GM23338 (cell line): ENCODE results near the gene IL36B.

Experiments
- CREB1 ChIP-seq: fragments of 250-450 bp; sonication (Bioruptor Pico); IDR thresholded peaks from 2 replicates; pipeline ENCODE4 v1.5.0; 2020; ENCODE audit warnings: low read depth, mild to moderate bottlenecking, moderate library complexity
- CTCF ChIP-seq, 2 experiments: fragments of 200-600 bp in 1 of 2; sonication (generic) in 1 of 2; conservative IDR thresholded peaks; 2 replicates each; pipeline versions ENCODE4 v1.5.1 to v1.6.1; 2016 to 2017; ENCODE audit warnings: antibody characterized with exemption in 2 of 2, low read depth in 2 of 2, mild to moderate bottlenecking in 2 of 2, moderate library complexity in 1 of 2
- EZH2 ChIP-seq: fragments of 200-600 bp; sonication (generic); IDR thresholded peaks from one replicate; pipeline ENCODE4 v1.8.0; 2017; ENCODE audit warnings: antibody characterized with exemption, mild to moderate bottlenecking, low read depth; ENCODE audit not compliant: unreplicated experiment
- EZH2phosphoT487 ChIP-seq: fragments of 200-600 bp; sonication (generic); IDR thresholded peaks from one replicate; pipeline ENCODE4 v1.8.1; 2018; ENCODE audit warnings: antibody characterized with exemption; ENCODE audit not compliant: unreplicated experiment
- JUNB ChIP-seq: IDR thresholded peaks from one replicate; pipeline ENCODE4 v1.6.1; 2016; ENCODE audit warnings: antibody characterized with exemption; ENCODE audit not compliant: unreplicated experiment
- POLR2AphosphoS5 ChIP-seq: IDR thresholded peaks from 2 replicates; pipeline ENCODE4 v1.6.1; 2016; ENCODE audit warnings: antibody characterized with exemption, low read depth
- REST ChIP-seq: IDR thresholded peaks from one replicate; pipeline ENCODE4 v1.6.1; 2018; ENCODE audit warnings: antibody characterized with exemption; ENCODE audit not compliant: unreplicated experiment
- STAT1 ChIP-seq: IDR thresholded peaks from one replicate; pipeline ENCODE4 v1.6.1; 2016; ENCODE audit warnings: antibody characterized with exemption; ENCODE audit not compliant: unreplicated experiment
- ZNF114 ChIP-seq: fragments of 250-450 bp; sonication (Bioruptor Pico); IDR thresholded peaks from 2 replicates; pipeline ENCODE4 v1.5.0; 2020; ENCODE audit warnings: mild to moderate bottlenecking, moderate library complexity
- ZNF331 ChIP-seq: fragments of 250-450 bp; sonication (Bioruptor Pico); IDR thresholded peaks from 2 replicates; pipeline ENCODE4 v1.5.0; 2020; ENCODE audit warnings: low read depth, mild to moderate bottlenecking, moderate library complexity

- TF ChIP-seq CTCF (conservative IDR thresholded peaks at IDR 0.05; ENCODE audit: low read depth in 2 of 2) (no peak), EZH2 (no peak), POLR2AphosphoS5 (no peak), EZH2phosphoT487 (no peak), STAT1 (no peak), CREB1 (CRISPR knock-in tag) (no peak), REST (no peak), ZNF331 (CRISPR knock-in tag) (no peak), ZNF114 (CRISPR knock-in tag) (no peak), JUNB (no peak)
Measured at GRCh38 chr2:113021312-113021711, 31.4 kb downstream of the IL36B start.
